Astrocyte (in vitro differentiated cells and primary cell): Measurements from ENCODE around the gene DYNLRB2. TPM values are rescaled to one million over a fixed set of nuclear protein-coding genes. Genes with fewer than 3 reads are reported as not detected.

ENCODE experiments used
- DNase-seq: peaks from one replicate; pipeline ENCODE4 v3.0.0-alpha.2; 2010; ENCODE audit warnings: low read depth
- FAIRE-seq: peaks from 2 replicates; lab custom pipeline; 2011; peaks lifted over from hg19 to GRCh38; lab: Jason Lieb, UNC
- H2AFZ ChIP-seq: 2 replicates; pipeline ENCODE4 v1.6.0; 2012; ENCODE audit warnings: low read depth, low read length, inconsistent platforms
- H3K27ac ChIP-seq: 2 replicates; pipeline ENCODE4 v1.5.1; 2011; ENCODE audit warnings: low read depth, low read length, inconsistent platforms
- H3K27me3 ChIP-seq: 2 replicates; pipeline ENCODE4 v1.6.0; 2011; ENCODE audit warnings: low read length, inconsistent platforms; ENCODE audit not compliant: insufficient read depth
- H3K36me3 ChIP-seq: 2 replicates; pipeline ENCODE4 v1.5.1; 2011; ENCODE audit warnings: low read length, inconsistent platforms; ENCODE audit not compliant: insufficient read depth
- H3K4me1 ChIP-seq: 2 replicates; pipeline ENCODE4 v1.5.1; 2011; ENCODE audit warnings: low read length, inconsistent platforms; ENCODE audit not compliant: insufficient read depth
- H3K4me2 ChIP-seq: 2 replicates; pipeline ENCODE4 v1.6.0; 2012; ENCODE audit warnings: low read length, inconsistent platforms
- H3K4me3 ChIP-seq: 2 replicates; pipeline ENCODE4 v1.5.1; 2011; ENCODE audit warnings: low read depth, mild to moderate bottlenecking, low read length, inconsistent platforms; ENCODE audit not compliant: insufficient read depth
- H3K79me2 ChIP-seq: 2 replicates; pipeline ENCODE4 v1.6.0; 2012; ENCODE audit warnings: mild to moderate bottlenecking, low read length, inconsistent platforms; ENCODE audit not compliant: insufficient read depth
- H3K9ac ChIP-seq: 2 replicates; pipeline ENCODE4 v1.6.0; 2012; ENCODE audit warnings: mild to moderate bottlenecking, low read length, inconsistent platforms
- H3K9me3 ChIP-seq: 2 replicates; pipeline ENCODE4 v1.5.1; 2012; ENCODE audit warnings: low read depth, mild to moderate bottlenecking, low read length, inconsistent platforms; ENCODE audit not compliant: insufficient read depth
- H4K20me1 ChIP-seq: 2 replicates; pipeline ENCODE4 v1.6.0; 2012; ENCODE audit warnings: low read length, inconsistent platforms; ENCODE audit not compliant: insufficient read depth
- H3K27ac Mint-ChIP-seq: one replicate; pipeline ENCODE4 v1.8.0; 2021; ENCODE audit warnings: mild to moderate bottlenecking, mixed read lengths; ENCODE audit not compliant: unreplicated experiment
- H3K27me3 Mint-ChIP-seq: one replicate; pipeline ENCODE4 v1.8.0; 2021; ENCODE audit warnings: low read depth, mixed read lengths; ENCODE audit not compliant: unreplicated experiment
- H3K36me3 Mint-ChIP-seq: one replicate; pipeline ENCODE4 v1.8.0; 2021; ENCODE audit warnings: low read depth, mixed read lengths; ENCODE audit not compliant: unreplicated experiment
- H3K4me1 Mint-ChIP-seq: one replicate; pipeline ENCODE4 v1.8.0; 2021; ENCODE audit warnings: low read depth, mixed read lengths; ENCODE audit not compliant: unreplicated experiment
- H3K4me3 Mint-ChIP-seq: one replicate; pipeline ENCODE4 v1.8.0; 2021; ENCODE audit warnings: mild to moderate bottlenecking, moderate library complexity, mixed read lengths; ENCODE audit not compliant: unreplicated experiment
- H3K9me3 Mint-ChIP-seq: one replicate; pipeline ENCODE4 v1.8.0; 2021; ENCODE audit warnings: mild to moderate bottlenecking, mixed read lengths; ENCODE audit not compliant: unreplicated experiment
- CTCF ChIP-seq: IDR thresholded peaks from 2 replicates; pipeline ENCODE4 v1.5.1; 2011; ENCODE audit warnings: low read depth, mild to moderate bottlenecking, inconsistent platforms, low read length, moderate library complexity; ENCODE audit not compliant: insufficient read depth
- EZH2 ChIP-seq: IDR thresholded peaks from 2 replicates; pipeline ENCODE4 v1.6.1; 2012; ENCODE audit warnings: mild to moderate bottlenecking, low read length, inconsistent platforms; ENCODE audit not compliant: insufficient read depth
- total RNA-seq: library from RNA; stranded (reverse); gene quantifications from 2 replicates; pipeline ENCODE4 v1.2.1, GENCODE V29; 2021

The DYNLRB2 gene
- total RNA-seq, 1 donor from 2014 or later, result not detected

GRCh38 chr16:80554033-80554432 lies 13.2 kb downstream of the DYNLRB2 start:
- Histone ChIP-seq H3K9me3 (no peaks in the 10 kb centered on the region), H3K36me3 (no peaks in the 10 kb centered on the region), H3K4me1 (no peaks in the 10 kb centered on the region), H3K79me2 (no peaks in the 10 kb centered on the region), H4K20me1 (no peaks in the 10 kb centered on the region), H2AFZ (no peak overlapping the region), H3K27me3 (peaks cover 10% of the 10 kb centered on the region), H3K9ac (no peak overlapping the region), H3K27ac (no peak overlapping the region), H3K4me2 (no peak overlapping the region), H3K4me3 (no peak overlapping the region)
- peaks cover 9% of the 10 kb centered on the region for H3K27me3 Mint-ChIP-seq
- no peak for FAIRE-seq
- no peak overlapping the region for H3K27ac Mint-ChIP-seq
- no peaks in the 10 kb centered on the region for H3K9me3 Mint-ChIP-seq
- H3K4me1 Mint-ChIP-seq, result no peaks in the 10 kb centered on the region
- no peak overlapping the region for H3K4me3 Mint-ChIP-seq
- no peak for DNase-seq
- no peak for TF ChIP-seq EZH2
- no peak for TF ChIP-seq CTCF
- H3K36me3 Mint-ChIP-seq, result no peaks in the 10 kb centered on the region

GRCh38 chr16:80556481-80556880 lies 15.7 kb downstream of the DYNLRB2 start:
- Histone ChIP-seq H3K4me1 (no peaks in the 10 kb centered on the region), H3K27me3 (peaks cover 13% of the 10 kb centered on the region), H3K9me3 (no peaks in the 10 kb centered on the region), H3K9ac (no peak overlapping the region), H4K20me1 (no peaks in the 10 kb centered on the region), H3K36me3 (no peaks in the 10 kb centered on the region), H3K4me3 (no peak overlapping the region), H3K79me2 (no peaks in the 10 kb centered on the region), H2AFZ (no peak overlapping the region), H3K4me2 (no peak overlapping the region), H3K27ac (no peak overlapping the region)
- DNase-seq (no peak), FAIRE-seq (no peak)
- Mint-ChIP-seq H3K27me3 (peaks cover 25% of the 10 kb centered on the region), H3K9me3 (no peaks in the 10 kb centered on the region), H3K36me3 (no peaks in the 10 kb centered on the region), H3K27ac (no peak overlapping the region), H3K4me3 (no peak overlapping the region), H3K4me1 (no peaks in the 10 kb centered on the region)
- TF ChIP-seq CTCF (no peak), EZH2 (no peak)

- DNase-seq (no peak), FAIRE-seq (no peak)
- Histone ChIP-seq H2AFZ (no peak overlapping the region), H3K27me3 (peaks cover 12% of the 10 kb centered on the region), H3K79me2 (no peaks in the 10 kb centered on the region), H3K9me3 (no peaks in the 10 kb centered on the region), H3K4me3 (no peak overlapping the region), H4K20me1 (no peaks in the 10 kb centered on the region), H3K36me3 (no peaks in the 10 kb centered on the region), H3K27ac (no peak overlapping the region), H3K4me2 (no peak overlapping the region), H3K9ac (no peak overlapping the region), H3K4me1 (no peaks in the 10 kb centered on the region)
- Mint-ChIP-seq H3K36me3 (no peaks in the 10 kb centered on the region), H3K27me3 (peaks cover 29% of the 10 kb centered on the region), H3K4me1 (no peaks in the 10 kb centered on the region), H3K27ac (no peak overlapping the region), H3K4me3 (no peak overlapping the region), H3K9me3 (no peaks in the 10 kb centered on the region)
- TF ChIP-seq CTCF, result no peak
- TF ChIP-seq EZH2, result no peak
Measured at GRCh38 chr16:80557037-80557436, 16.2 kb downstream of the DYNLRB2 start.
